ENCODE results near the gene ASIC2. TPM values are rescaled to one million over a fixed set of nuclear protein-coding genes. Genes with fewer than 3 reads are reported as not detected.

The ASIC2 gene
- total and polyA plus RNA-seq, 9 donors = under 0.01 to 0.71 (median 0.16) TPM

DNA sequence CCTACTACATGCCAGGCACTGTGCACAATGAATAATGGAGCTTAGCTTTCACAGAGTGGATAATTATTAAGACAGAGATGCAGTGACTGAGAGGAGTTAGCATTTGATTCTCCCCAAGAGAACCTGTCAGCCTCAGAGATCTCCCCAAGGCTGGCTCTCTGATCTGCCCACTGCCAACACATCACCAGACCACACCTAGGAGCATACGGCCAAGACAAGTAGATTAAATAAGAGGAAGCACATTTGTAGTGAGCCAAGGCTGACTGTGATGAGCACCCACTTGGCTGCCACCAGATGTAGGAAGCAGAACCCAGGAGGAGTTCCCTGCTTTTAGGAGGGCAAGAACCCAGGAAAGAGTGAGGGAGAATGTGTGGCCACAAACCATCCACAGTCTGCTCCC, 171.3 kb downstream of the ASIC2 start:
- WGBS (ENCODE audit: insufficient coverage) = no CpG with 5 or more reads among the region's 1 CpG
- no peaks in the 10 kb centered on the region for H3K36me3 ChIP-seq (ENCODE audit: control insufficient read depth, insufficient read depth, low read length)
- DNase-seq = no peak
- H3K4me1 ChIP-seq (ENCODE audit: control insufficient read depth, insufficient read depth, low read length) = peaks cover 4% of the 10 kb centered on the region
- peaks cover 5% of the 10 kb centered on the region for H3K27me3 ChIP-seq (ENCODE audit: control insufficient read depth, insufficient read depth, low read length)
- no peaks in the 10 kb centered on the region for H3K9me3 ChIP-seq (replicated peaks; ENCODE audit: control insufficient read depth, low read depth, low read length)
- no peak overlapping the region for H3K4me3 ChIP-seq (ENCODE audit: low read length)
- H3K27ac ChIP-seq (ENCODE audit: low read length) = no peak overlapping the region

DNA sequence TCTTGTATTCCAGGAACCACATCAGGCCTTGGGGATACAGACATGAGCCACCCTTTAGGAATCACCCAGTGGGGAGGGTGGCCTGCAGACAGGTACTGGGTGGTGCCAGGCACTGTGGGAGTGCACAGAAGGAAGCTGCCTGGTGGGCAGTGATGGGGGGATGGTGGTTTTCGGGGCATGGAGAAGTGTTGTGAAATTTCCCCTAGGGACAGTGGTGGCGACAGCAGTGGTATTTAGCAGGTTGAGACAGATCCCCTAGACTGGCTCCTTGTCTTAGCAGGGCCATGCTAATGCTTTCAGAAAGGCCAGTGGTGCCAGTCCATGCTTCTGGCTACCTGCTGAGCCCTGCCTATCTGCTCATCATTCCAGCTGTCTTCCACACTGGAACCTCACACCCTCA, 171.8 kb downstream of the ASIC2 start:
- H3K27me3 ChIP-seq (ENCODE audit: control insufficient read depth, insufficient read depth, low read length) = peaks cover 5% of the 10 kb centered on the region
- H3K9me3 ChIP-seq (replicated peaks; ENCODE audit: control insufficient read depth, low read depth, low read length) = no peaks in the 10 kb centered on the region
- H3K36me3 ChIP-seq (ENCODE audit: control insufficient read depth, insufficient read depth, low read length) = no peaks in the 10 kb centered on the region

DNA sequence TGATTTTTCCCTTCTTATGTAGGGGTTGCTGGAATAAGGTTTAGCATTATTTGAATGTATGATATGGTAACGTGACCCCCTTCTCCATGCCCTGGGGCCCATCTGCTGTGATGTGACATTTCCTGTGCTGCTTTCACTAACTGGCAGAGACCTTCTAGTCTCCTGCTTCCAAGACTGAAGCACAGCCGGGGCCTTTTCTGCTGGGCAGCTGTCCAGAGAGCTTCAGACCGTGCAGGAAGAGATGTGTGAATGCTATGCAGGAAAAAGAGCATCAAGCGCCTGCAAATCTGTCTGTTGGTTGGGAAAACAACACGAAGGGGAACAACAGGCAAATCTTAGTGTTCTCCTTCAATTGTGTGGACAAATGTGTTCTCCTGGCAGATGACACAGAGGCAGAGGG, 173.0 kb downstream of the ASIC2 start:
- 14% methylated on average over 3 of the region's 5 CpGs for whole genome bisulfite sequencing (ENCODE audit: insufficient coverage)
- peak; percentile 87 for DNase-seq

More for the DNA sequence above, 171.8 kb downstream of the ASIC2 start:
- 89% methylated on average over 2 of the region's 2 CpGs for WGBS (ENCODE audit: insufficient coverage)
- Histone ChIP-seq H3K27ac (ENCODE audit: low read length) (no peak overlapping the region), H3K4me3 (ENCODE audit: low read length) (no peak overlapping the region), H3K4me1 (ENCODE audit: control insufficient read depth, insufficient read depth, low read length) (peaks cover 4% of the 10 kb centered on the region)
- no peak for DNase-seq

DNA sequence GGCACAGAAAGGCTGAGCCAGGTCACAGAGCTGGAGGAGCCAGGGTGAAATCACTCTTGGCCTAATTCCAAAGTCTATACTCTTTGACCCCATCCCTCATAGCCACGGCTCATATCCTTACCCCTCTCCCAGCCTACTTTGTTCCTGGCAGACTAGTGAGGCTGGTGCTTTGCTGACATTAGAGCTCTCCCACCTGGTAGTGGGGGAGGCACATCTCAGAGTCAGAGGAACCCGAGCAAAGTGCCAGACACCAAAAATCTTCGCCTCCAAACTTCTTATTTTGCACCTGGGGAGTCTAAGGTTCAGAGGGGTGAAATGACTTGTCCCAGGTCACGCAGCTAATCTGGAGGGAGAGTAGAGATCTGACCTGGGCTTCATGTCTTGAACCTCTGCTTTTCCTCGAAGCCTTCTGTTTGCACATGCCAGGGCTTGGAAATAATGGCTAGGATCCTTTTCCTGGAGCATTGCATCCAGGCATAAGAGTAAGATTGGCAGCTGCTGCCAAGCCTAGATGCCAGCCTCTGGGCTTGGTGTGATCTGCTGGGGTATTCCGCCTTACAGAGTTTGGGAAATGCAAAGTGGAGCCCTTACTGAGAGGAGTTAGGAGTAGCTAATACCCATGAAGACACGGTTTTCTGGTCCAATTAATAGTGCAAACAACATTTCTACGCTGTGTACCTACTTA, 174.6 kb downstream of the ASIC2 start:
- 91% methylated on average over 3 of the region's 8 CpGs for WGBS (ENCODE audit: insufficient coverage)
- Histone ChIP-seq H3K9me3 (replicated peaks; ENCODE audit: control insufficient read depth, low read depth, low read length) (no peaks in the 10 kb centered on the region), H3K36me3 (ENCODE audit: control insufficient read depth, insufficient read depth, low read length) (no peaks in the 10 kb centered on the region), H3K4me3 (ENCODE audit: low read length) (no peak overlapping the region), H3K27ac (ENCODE audit: low read length) (no peak overlapping the region), H3K4me1 (ENCODE audit: control insufficient read depth, insufficient read depth, low read length) (peaks cover 24% of the 10 kb centered on the region), H3K27me3 (ENCODE audit: control insufficient read depth, insufficient read depth, low read length) (peaks cover 3% of the 10 kb centered on the region)
- no peak for DNase-seq

More for the DNA sequence above, 173.0 kb downstream of the ASIC2 start:
- no peaks in the 10 kb centered on the region for H3K9me3 ChIP-seq (replicated peaks; ENCODE audit: control insufficient read depth, low read depth, low read length)
- H3K4me1 ChIP-seq (ENCODE audit: control insufficient read depth, insufficient read depth, low read length) = peaks cover 15% of the 10 kb centered on the region
- H3K4me3 ChIP-seq (ENCODE audit: low read length) = no peak overlapping the region
- peaks cover 5% of the 10 kb centered on the region for H3K27me3 ChIP-seq (ENCODE audit: control insufficient read depth, insufficient read depth, low read length)
- no peak overlapping the region for H3K27ac ChIP-seq (ENCODE audit: low read length)
- H3K36me3 ChIP-seq (ENCODE audit: control insufficient read depth, insufficient read depth, low read length) = no peaks in the 10 kb centered on the region

DNA sequence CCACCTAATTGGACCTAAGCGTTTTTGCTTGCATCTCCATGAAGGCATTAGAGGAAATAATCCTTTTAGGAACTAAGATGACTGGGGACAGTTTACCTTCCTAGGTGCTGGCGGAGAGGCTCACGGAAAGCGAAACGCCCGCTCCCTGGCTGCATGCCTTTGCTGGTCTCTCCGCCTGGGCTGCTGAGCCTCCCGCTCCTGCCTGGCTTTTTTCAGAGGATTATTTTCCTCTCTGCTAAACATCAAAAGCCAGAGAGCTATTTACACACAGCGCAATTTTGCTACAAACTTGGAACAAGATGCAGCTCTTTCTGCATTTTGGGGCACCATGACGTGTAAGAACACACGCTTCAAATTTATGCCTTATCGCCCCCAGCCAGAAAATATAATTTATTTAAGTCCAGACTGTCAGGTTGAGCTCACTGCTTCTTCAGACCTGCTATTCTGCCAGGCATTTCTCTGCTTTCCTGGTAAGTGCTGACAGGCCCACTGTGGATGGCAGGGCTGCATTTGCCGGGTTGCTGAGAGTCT, 177.0 kb downstream of the ASIC2 start:
- DNase-seq = peak; percentile 16
- 46% methylated on average over 10 of the region's 13 CpGs for WGBS (ENCODE audit: insufficient coverage)
- Histone ChIP-seq H3K27ac (ENCODE audit: low read length) (no peak overlapping the region), H3K4me1 (ENCODE audit: control insufficient read depth, insufficient read depth, low read length) (peaks cover 35% of the 10 kb centered on the region), H3K36me3 (ENCODE audit: control insufficient read depth, insufficient read depth, low read length) (no peaks in the 10 kb centered on the region), H3K4me3 (ENCODE audit: low read length) (no peak overlapping the region), H3K9me3 (replicated peaks; ENCODE audit: control insufficient read depth, low read depth, low read length) (no peaks in the 10 kb centered on the region), H3K27me3 (ENCODE audit: control insufficient read depth, insufficient read depth, low read length) (no peaks in the 10 kb centered on the region)

DNA sequence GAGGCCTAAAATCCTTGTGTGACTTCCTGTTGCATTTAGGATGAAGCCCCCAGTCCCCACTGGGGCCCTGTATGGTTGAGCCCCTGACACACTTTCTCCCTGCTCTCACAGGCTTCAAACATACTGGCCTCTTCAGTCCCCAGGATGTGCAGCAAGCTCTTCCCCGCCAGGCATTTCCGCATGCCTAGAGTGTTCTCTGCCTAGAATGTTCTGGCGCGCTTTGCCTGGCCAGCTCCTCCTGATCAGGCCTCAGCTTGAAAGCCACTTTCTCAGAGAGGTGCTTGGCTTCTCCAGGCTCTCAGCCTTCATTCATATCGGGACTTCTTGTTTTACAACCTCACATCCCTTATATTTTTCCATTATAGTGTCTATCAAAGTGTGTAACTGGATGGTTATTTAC, 177.7 kb downstream of the ASIC2 start:
- Histone ChIP-seq H3K27ac (ENCODE audit: low read length) (no peak overlapping the region), H3K36me3 (ENCODE audit: control insufficient read depth, insufficient read depth, low read length) (no peaks in the 10 kb centered on the region), H3K4me1 (ENCODE audit: control insufficient read depth, insufficient read depth, low read length) (peaks cover 35% of the 10 kb centered on the region), H3K9me3 (replicated peaks; ENCODE audit: control insufficient read depth, low read depth, low read length) (no peaks in the 10 kb centered on the region), H3K27me3 (ENCODE audit: control insufficient read depth, insufficient read depth, low read length) (no peaks in the 10 kb centered on the region), H3K4me3 (ENCODE audit: low read length) (no peak overlapping the region)
- peak; percentile 70 for DNase-seq
- WGBS (ENCODE audit: insufficient coverage) = 55% methylated on average over 4 of the region's 5 CpGs

DNA sequence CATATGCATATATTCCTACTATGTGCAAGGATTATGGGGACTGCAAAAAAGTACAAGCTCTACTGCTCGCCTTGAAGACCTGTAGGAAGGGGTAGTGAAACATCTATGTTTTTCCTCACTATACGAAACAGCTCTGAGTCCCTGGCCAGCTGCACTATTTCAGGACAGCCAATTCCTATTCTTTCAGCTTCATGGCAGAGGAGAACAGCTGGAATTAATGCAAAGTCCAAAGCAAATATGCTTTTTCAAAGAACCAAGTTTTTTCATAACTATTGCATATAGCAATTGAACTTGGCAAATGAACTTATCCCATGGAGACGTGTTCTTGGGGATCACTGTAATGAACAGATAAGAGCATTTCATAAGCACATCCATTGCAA, 179.1 kb downstream of the ASIC2 start:
- H3K27ac ChIP-seq (ENCODE audit: low read length) = no peak overlapping the region
- H3K36me3 ChIP-seq (ENCODE audit: control insufficient read depth, insufficient read depth, low read length) = no peaks in the 10 kb centered on the region
- H3K27me3 ChIP-seq (ENCODE audit: control insufficient read depth, insufficient read depth, low read length) = no peaks in the 10 kb centered on the region
- DNase-seq = peak; percentile 74
- H3K4me1 ChIP-seq (ENCODE audit: control insufficient read depth, insufficient read depth, low read length) = peaks cover 31% of the 10 kb centered on the region
- H3K4me3 ChIP-seq (ENCODE audit: low read length) = no peak overlapping the region
- WGBS (ENCODE audit: insufficient coverage) = 60% methylated on average over 1 of the region's 3 CpGs
- H3K9me3 ChIP-seq (replicated peaks; ENCODE audit: control insufficient read depth, low read depth, low read length) = no peaks in the 10 kb centered on the region

DNA sequence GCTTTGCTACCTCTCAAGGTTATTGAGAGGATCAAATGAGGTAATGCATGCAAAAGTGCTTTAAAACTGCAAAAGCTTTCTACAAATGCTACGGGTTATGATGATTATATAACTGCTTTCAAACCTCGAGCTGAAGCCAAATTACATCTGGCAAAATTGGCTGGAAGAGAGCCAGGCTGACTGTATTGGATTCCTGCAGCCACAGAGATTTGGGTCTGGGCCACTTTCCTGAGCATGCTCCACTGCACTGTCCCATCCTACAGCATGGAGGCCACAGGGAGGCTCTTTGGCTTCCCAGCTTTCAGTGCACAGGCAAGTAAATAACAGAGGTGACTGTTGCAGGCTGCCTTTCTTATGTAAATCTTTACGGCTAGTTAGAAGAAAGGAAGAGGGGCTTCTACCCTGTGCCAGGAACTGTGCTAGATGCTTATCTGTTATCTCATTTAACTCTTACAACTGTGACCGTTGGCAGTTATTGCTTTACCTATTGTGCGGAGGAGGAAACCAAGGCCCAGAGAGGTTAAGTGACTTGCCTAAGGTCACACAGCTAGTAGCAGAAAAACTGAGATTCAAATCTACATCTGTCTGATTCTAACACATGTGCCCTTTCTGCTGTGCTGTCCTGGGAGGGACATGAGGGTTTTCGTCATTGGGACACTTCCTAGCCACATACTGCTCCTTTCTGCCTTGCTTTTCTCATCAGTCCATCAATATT, 179.7 kb downstream of the ASIC2 start:
- no peak overlapping the region for H3K4me3 ChIP-seq (ENCODE audit: low read length)
- WGBS (ENCODE audit: insufficient coverage) = 65% methylated on average over 3 of the region's 6 CpGs
- H3K27me3 ChIP-seq (ENCODE audit: control insufficient read depth, insufficient read depth, low read length) = no peaks in the 10 kb centered on the region
- H3K9me3 ChIP-seq (replicated peaks; ENCODE audit: control insufficient read depth, low read depth, low read length) = no peaks in the 10 kb centered on the region
- H3K36me3 ChIP-seq (ENCODE audit: control insufficient read depth, insufficient read depth, low read length) = no peaks in the 10 kb centered on the region
- H3K27ac ChIP-seq (ENCODE audit: low read length) = no peak overlapping the region
- H3K4me1 ChIP-seq (ENCODE audit: control insufficient read depth, insufficient read depth, low read length) = peaks cover 31% of the 10 kb centered on the region
- peak; percentile 92 for DNase-seq

DNA sequence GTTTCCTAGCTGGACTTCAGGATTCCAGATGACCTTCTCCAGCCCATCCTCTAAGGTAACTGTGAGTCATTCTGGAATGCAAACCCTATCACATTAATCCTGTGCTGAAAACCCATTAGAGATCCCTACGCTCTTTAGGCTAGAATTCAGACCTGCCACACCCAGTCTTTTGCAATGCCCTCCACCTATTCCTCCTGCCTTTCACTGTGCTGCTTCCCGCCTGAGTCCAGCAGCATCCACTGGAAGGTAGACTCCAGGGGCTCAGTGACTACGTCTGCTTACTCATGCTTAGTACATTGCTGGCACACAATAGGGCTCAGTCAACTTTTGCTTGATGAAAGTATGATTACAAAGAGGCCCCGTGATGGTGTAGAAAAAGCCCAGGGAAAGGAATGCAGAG, 180.3 kb downstream of the ASIC2 start:
- Histone ChIP-seq H3K9me3 (replicated peaks; ENCODE audit: control insufficient read depth, low read depth, low read length) (no peaks in the 10 kb centered on the region), H3K4me1 (ENCODE audit: control insufficient read depth, insufficient read depth, low read length) (peaks cover 31% of the 10 kb centered on the region), H3K27ac (ENCODE audit: low read length) (peak overlapping the region; percentile 3), H3K36me3 (ENCODE audit: control insufficient read depth, insufficient read depth, low read length) (no peaks in the 10 kb centered on the region), H3K27me3 (ENCODE audit: control insufficient read depth, insufficient read depth, low read length) (no peaks in the 10 kb centered on the region), H3K4me3 (ENCODE audit: low read length) (no peak overlapping the region)
- DNase-seq = peak; percentile 46
- WGBS (ENCODE audit: insufficient coverage) = 30% methylated on average over 4 of the region's 4 CpGs

DNA sequence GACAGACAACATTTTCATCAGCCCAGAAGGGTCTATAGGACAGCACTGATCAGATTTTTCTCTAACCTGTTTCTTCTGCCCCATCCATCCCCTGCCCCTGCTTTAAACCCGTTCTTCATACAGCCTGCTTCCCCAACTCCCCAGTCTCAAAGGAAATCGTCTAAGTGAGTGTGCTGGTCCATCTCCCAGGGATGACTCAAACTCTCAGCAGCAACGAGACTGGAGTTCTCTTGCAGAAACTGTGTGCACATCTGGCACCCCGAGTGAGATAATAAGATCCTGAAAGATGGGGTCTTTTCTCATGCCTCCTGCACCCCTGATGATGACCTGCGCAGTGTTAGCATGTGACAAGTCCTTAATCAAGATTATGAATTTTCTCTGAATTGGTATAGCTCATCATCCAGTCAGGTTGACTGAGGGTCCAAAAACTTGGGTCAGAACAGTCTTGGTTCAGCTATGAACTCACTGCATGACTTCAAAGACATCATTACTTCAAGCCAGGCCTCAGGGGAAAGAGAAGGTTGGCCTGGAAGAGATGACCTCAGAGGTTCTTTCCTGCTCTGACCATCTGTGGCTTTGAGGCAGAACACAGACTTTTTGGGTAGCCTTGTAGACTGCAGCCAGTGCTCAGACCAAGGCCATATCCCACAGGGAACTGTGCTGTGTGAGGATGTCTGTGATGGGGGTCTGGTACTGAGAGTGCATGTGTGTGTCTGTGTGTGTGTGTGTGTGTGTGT, 183.6 kb downstream of the ASIC2 start:
- peak; percentile 38 for DNase-seq
- no peaks in the 10 kb centered on the region for H3K36me3 ChIP-seq (ENCODE audit: control insufficient read depth, insufficient read depth, low read length)
- H3K4me1 ChIP-seq (ENCODE audit: control insufficient read depth, insufficient read depth, low read length) = peaks cover 16% of the 10 kb centered on the region
- H3K9me3 ChIP-seq (replicated peaks; ENCODE audit: control insufficient read depth, low read depth, low read length) = no peaks in the 10 kb centered on the region
- WGBS (ENCODE audit: insufficient coverage) = 45% methylated on average over 4 of the region's 5 CpGs
- no peak overlapping the region for H3K4me3 ChIP-seq (ENCODE audit: low read length)
- H3K27me3 ChIP-seq (ENCODE audit: control insufficient read depth, insufficient read depth, low read length) = no peaks in the 10 kb centered on the region
- no peak overlapping the region for H3K27ac ChIP-seq (ENCODE audit: low read length)

All from muscle of leg (tissue), 11 donors.